GM12878 (cell line): ENCODE results near the gene OR6M1. TPM values are rescaled to one million over a fixed set of nuclear protein-coding genes. Genes with fewer than 3 reads are reported as not detected.

ENCODE experiments used
- ATAC-seq: fragments of 200-7000 bp; cut with Tn5 transposase; 3 replicates; pipeline ENCODE4 v1.9.1; 2020; ENCODE audit warnings: mild to moderate bottlenecking, moderate library complexity
- BruUV-seq: library from RNA; stranded (reverse); fragments of 400-500 nt; replicated peaks from 2 replicates; lab custom pipeline; 2021; lab: Mats Ljungman, UMichigan
- CTCF ChIA-PET: fragments of 300-600 bp; sonication (Branson Sonifier 250); formaldehyde crosslinking; extraction: SDS; loops from one replicate; lab custom pipeline; 2021; ENCODE audit warnings: inconsistent platforms; lab: Yijun Ruan, JAX
- POLR2A ChIA-PET: fragments of 350-600 bp; formaldehyde crosslinking; extraction: SDS; loops from one replicate; lab custom pipeline; 2021; ENCODE audit warnings: inconsistent platforms; lab: Charles Lee
- RAD21 ChIA-PET: fragments of 300-600 bp; sonication (Branson Sonifier 250); formaldehyde crosslinking; loops from one replicate; lab custom pipeline; 2023; ENCODE audit warnings: antibody characterized with exemption; ENCODE audit not compliant: unreplicated experiment; lab: Charles Lee
- SMC1A ChIA-PET: fragments of 300-600 bp; sonication (Branson Sonifier 250); formaldehyde crosslinking; loops from one replicate; lab custom pipeline; 2023; ENCODE audit not compliant: unreplicated experiment, uncharacterized antibody; lab: Charles Lee
- DNase-seq: peaks from one replicate; pipeline ENCODE4 v3.0.0-alpha.2; 2011; ENCODE audit warnings: low read depth, low spot score
- FAIRE-seq: peaks from 3 replicates; lab custom pipeline; 2011; peaks lifted over from hg19 to GRCh38; lab: Jason Lieb, UNC
- H2AFZ ChIP-seq: 2 replicates; pipeline ENCODE4 v1.6.0; 2011; ENCODE audit warnings: low read depth, low read length, control low read depth; ENCODE audit not compliant: control insufficient read depth
- H3K27ac ChIP-seq: 2 replicates; pipeline ENCODE4 v1.5.1; 2011; ENCODE audit warnings: control low read depth; ENCODE audit not compliant: control insufficient read depth, insufficient read depth
- H3K27me3 ChIP-seq, 2 experiments: replicated peaks in 1 of 2; 2 replicates each; pipeline versions ENCODE4 v1.6.0 to v1.6.1; 2011; ENCODE audit warnings: low read length in 1 of 2; ENCODE audit not compliant: control insufficient read depth in 2 of 2, insufficient read depth in 2 of 2
- H3K36me3 ChIP-seq, 2 experiments: 2 replicates each; pipeline ENCODE4 v1.5.1; 2011; ENCODE audit warnings: low read length in 1 of 2; ENCODE audit not compliant: control insufficient read depth in 2 of 2, insufficient read depth in 2 of 2
- H3K4me1 ChIP-seq: 2 replicates; pipeline ENCODE4 v1.6.1; 2011; ENCODE audit warnings: mild to moderate bottlenecking, low read length, moderate library complexity, mixed read lengths; ENCODE audit not compliant: control insufficient read depth, insufficient read depth
- H3K4me2 ChIP-seq: 2 replicates; pipeline ENCODE4 v1.6.0; 2011; ENCODE audit warnings: control low read depth; ENCODE audit not compliant: control insufficient read depth, insufficient read depth
- H3K4me3 ChIP-seq: fragments of 200-600 bp; sonication (generic); 2 replicates; pipeline ENCODE4 v1.5.1; 2016
- H3K79me2 ChIP-seq: 2 replicates; pipeline ENCODE4 v1.6.0; 2011; ENCODE audit warnings: low read length; ENCODE audit not compliant: control insufficient read depth, insufficient read depth
- H3K9ac ChIP-seq: 2 replicates; pipeline ENCODE4 v1.8.0; 2011; ENCODE audit warnings: low read length, control low read depth, mixed read lengths; ENCODE audit not compliant: control insufficient read depth, insufficient read depth
- H3K9me3 ChIP-seq: replicated peaks from 3 replicates; pipeline ENCODE4 v1.5.1; 2011; ENCODE audit warnings: mild to moderate bottlenecking, low read length; ENCODE audit not compliant: control insufficient read depth, insufficient read depth
- H4K20me1 ChIP-seq: 2 replicates; pipeline ENCODE4 v1.6.0; 2011; ENCODE audit not compliant: control insufficient read depth, insufficient read depth
- CBX5 ChIP-seq: sonication (generic); IDR thresholded peaks from 2 replicates; pipeline ENCODE4 v1.6.1; 2016; ENCODE audit warnings: low read depth, moderate library complexity, mild to moderate bottlenecking, inconsistent platforms
- MTA2 ChIP-seq: fragments of 450-650 bp; IDR thresholded peaks from 2 replicates; pipeline ENCODE4 v1.6.1; 2016; ENCODE audit warnings: low read depth, mild to moderate bottlenecking, moderate library complexity
- NFXL1 ChIP-seq: fragments of 450-650 bp; IDR thresholded peaks from 2 replicates; pipeline ENCODE4 v1.6.1; 2017; ENCODE audit warnings: antibody characterized with exemption, mild to moderate bottlenecking, borderline replicate concordance
- RAD51 ChIP-seq: fragments of 450-650 bp; IDR thresholded peaks from 2 replicates; pipeline ENCODE4 v1.6.1; 2016; ENCODE audit warnings: moderate library complexity, mild to moderate bottlenecking, inconsistent platforms
- RB1 ChIP-seq: fragments of 450-650 bp; formaldehyde crosslinking; IDR thresholded peaks from 2 replicates; pipeline ENCODE4 v1.6.1; 2017; ENCODE audit warnings: mild to moderate bottlenecking, borderline replicate concordance
- SMC3 ChIP-seq: IDR thresholded peaks from 2 replicates; pipeline ENCODE4 v1.6.1; 2011; ENCODE audit warnings: low read length, improper control_type of control experiment, borderline replicate concordance
- STAT1 ChIP-seq: fragments of 450-650 bp; conservative IDR thresholded peaks from 2 replicates; pipeline ENCODE4 v1.6.1; 2014; ENCODE audit warnings: antibody characterized with exemption, mild to moderate bottlenecking
- USF2 ChIP-seq: IDR thresholded peaks from 2 replicates; pipeline ENCODE4 v1.6.1; 2011; ENCODE audit warnings: low read depth, low read length, improper control_type of control experiment, borderline replicate concordance
- ZBTB11 ChIP-seq: fragments of 450-650 bp; formaldehyde crosslinking; IDR thresholded peaks from 2 replicates; pipeline ENCODE4 v1.5.0; 2022; ENCODE audit warnings: mild to moderate bottlenecking, missing genetic modification characterization
- WGBS: methylation state at CpG from one replicate; pipeline ENCODE4 v1.1.6; 2016; ENCODE audit warnings: low lambda C conversion rate; ENCODE audit not compliant: insufficient replicate concordance, insufficient coverage; ENCODE audit errors: missing lambda C conversion rate; 5-methylcytosine and 5-hydroxymethylcytosine counted together
- in situ Hi-C: fragments of 300-500 bp; cut with MboI; formaldehyde crosslinking; loops from 9 replicates; pipeline ENCODE4 v1.14.3; 2018; ENCODE audit warnings: mixed read lengths
- intact Hi-C: fragments of 100-400 bp; cut with micrococcal nuclease; formaldehyde crosslinking; loops from one replicate; pipeline ENCODE4 v1.14.2; 2022; ENCODE audit not compliant: unreplicated experiment
- polyA plus RNA-seq, 11 experiments: library from polyadenylated mRNA; depleted of rRNA in 4 of 11; unstranded in 6 of 11; stranded (reverse) in 5 of 11; fragments of >200 nt; fragmentation: Nextera tagmentation in 4 of 11; fragmentation: Illumina TruSeq in 1 of 11; extraction: Ambion mirVana in 4 of 11; extraction: Trizol in 1 of 11; gene quantifications; 1 replicate in 1 of 11; 2 replicates in 10 of 11; pipeline versions ENCODE4 v1.2.1 to v1.2.3, GENCODE V29; 2011 to 2016; ENCODE audit warnings: inconsistent platforms in 2 of 11, missing spikeins in 2 of 11, low read depth in 1 of 11
- total RNA-seq, 4 experiments: library from RNA; depleted of rRNA in 3 of 4; stranded (reverse); fragments of >200 nt in 3 of 4; fragmentation: Illumina TruSeq in 1 of 4; extraction: Trizol in 1 of 4; gene quantifications; 2 replicates each; pipeline versions ENCODE4 v1.2.1 to v1.2.3, GENCODE V29; 2013 to 2021
- TF ChIP-seq, protein P1 (sequence below): fragments of 450-650 bp; IDR thresholded peaks from 2 replicates; pipeline ENCODE4 v1.6.1; 2017; ENCODE audit warnings: antibody characterized with exemption, mild to moderate bottlenecking, moderate library complexity

OR6M1 gene
- total and polyA plus RNA-seq, 10 of the 15 experiments (the other 5 are each of a cell fraction or from before 2014, with no cell fraction given): not detected

DNA sequence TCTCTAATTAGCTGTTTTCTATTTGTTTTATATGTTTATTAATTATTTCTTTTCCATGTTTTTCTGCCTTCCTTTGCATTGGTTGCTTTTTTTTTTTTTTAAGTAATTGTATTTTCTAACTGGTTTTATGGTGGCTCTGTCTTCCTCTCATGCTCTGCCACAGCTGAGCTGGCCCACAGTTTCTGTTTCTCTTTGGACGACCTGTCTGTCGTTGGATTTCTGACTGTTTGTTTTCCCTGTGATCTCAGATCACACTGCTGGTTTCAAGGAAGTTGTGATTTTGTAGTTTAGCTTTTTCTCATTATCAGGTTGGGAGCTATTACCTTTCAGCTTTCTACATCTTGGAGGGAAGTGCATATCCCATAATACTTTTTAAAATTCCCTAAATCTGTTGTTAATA, 15.9 kb upstream of the OR6M1 start:
- Histone ChIP-seq H3K27me3 (0 out of 4 replicates have a peak, but pooled peaks cover 0 to 2% of the 10 kb centered on the region in 2 experiments), H2AFZ (no peak overlapping the region), H3K4me3 (no peak overlapping the region), H3K9me3 (no peaks in the 10 kb centered on the region), H4K20me1 (no peaks in the 10 kb centered on the region), H3K4me2 (no peak overlapping the region), H3K36me3 (no peaks in the 10 kb centered on the region), H3K79me2 (no peaks in the 10 kb centered on the region), H3K4me1 (no peaks in the 10 kb centered on the region), H3K27ac (no peak overlapping the region), H3K9ac (no peak overlapping the region)
- ChIA-PET CTCF (interaction anchor here (1.3 kb wide), 1 partner anchor 180 kb away, joined by 3 read pairs; no protein-coding TSS in a partner anchor), POLR2A (interaction anchor here (0.6 kb wide), 1 partner anchor 383 kb away, joined by 3 read pairs; no protein-coding TSS in a partner anchor), SMC1A (no interaction called here), RAD21 (no interaction called here)
- in situ Hi-C loops: no loop called here
- FAIRE-seq: no peak
- DNase-seq: no peak
- no peak for ATAC-seq
- WGBS: 0% methylated on average over 2 of the region's 2 CpGs
- intact Hi-C loops: no loop called here
- TF ChIP-seq MTA2 (no peak), SMC3 (no peak)
- no TSS peak for BruUV-seq

DNA sequence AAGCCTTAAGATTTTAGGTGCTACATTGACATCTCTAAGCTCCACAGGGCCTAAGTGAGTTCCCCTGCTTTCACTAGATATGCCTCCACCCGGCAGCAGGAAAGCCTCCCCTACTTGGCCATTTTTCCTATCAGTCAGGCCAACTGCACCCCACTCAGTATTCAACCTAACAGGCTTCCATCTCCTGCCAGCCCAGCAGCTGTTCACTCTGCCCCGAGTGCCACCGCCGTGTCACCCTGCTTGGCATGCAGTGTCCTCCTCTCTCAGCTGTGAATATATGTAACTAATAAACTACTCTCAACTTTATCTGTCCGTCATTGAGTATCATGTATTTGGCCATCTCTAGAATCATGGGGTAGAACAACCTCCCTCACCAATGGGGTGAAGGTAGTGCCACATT, 9.0 kb upstream of the OR6M1 start:
- no peaks in the 10 kb centered on the region for H4K20me1 ChIP-seq
- no peak for FAIRE-seq
- no peak overlapping the region for H3K4me2 ChIP-seq
- ChIA-PET POLR2A (no interaction called here), RAD21 (no interaction called here), SMC1A (no interaction called here), CTCF (no interaction called here)
- H3K79me2 ChIP-seq: no peaks in the 10 kb centered on the region
- H3K4me1 ChIP-seq: no peaks in the 10 kb centered on the region
- H3K27me3 ChIP-seq: 0 out of 4 replicates have a peak, but pooled peaks cover 0 to 2% of the 10 kb centered on the region in 2 experiments
- no peak overlapping the region for H3K9ac ChIP-seq
- in situ Hi-C loops: no loop called here
- no peaks in the 10 kb centered on the region for H3K9me3 ChIP-seq
- no peak overlapping the region for H2AFZ ChIP-seq
- no peak for ATAC-seq
- no peaks in the 10 kb centered on the region for H3K36me3 ChIP-seq
- no peak overlapping the region for H3K27ac ChIP-seq
- no peak for DNase-seq
- intact Hi-C loops: no loop called here
- no peak overlapping the region for H3K4me3 ChIP-seq
- 59% methylated on average over 5 of the region's 5 CpGs for WGBS
- BruUV-seq: no TSS peak
- TF ChIP-seq RB1 (no peak), ZBTB11 (no peak), CBX5 (no peak), USF2 (no peak), STAT1 (no peak), NFXL1 (no peak), RAD51 (no peak)
- TF ChIP-seq, protein P1, sequence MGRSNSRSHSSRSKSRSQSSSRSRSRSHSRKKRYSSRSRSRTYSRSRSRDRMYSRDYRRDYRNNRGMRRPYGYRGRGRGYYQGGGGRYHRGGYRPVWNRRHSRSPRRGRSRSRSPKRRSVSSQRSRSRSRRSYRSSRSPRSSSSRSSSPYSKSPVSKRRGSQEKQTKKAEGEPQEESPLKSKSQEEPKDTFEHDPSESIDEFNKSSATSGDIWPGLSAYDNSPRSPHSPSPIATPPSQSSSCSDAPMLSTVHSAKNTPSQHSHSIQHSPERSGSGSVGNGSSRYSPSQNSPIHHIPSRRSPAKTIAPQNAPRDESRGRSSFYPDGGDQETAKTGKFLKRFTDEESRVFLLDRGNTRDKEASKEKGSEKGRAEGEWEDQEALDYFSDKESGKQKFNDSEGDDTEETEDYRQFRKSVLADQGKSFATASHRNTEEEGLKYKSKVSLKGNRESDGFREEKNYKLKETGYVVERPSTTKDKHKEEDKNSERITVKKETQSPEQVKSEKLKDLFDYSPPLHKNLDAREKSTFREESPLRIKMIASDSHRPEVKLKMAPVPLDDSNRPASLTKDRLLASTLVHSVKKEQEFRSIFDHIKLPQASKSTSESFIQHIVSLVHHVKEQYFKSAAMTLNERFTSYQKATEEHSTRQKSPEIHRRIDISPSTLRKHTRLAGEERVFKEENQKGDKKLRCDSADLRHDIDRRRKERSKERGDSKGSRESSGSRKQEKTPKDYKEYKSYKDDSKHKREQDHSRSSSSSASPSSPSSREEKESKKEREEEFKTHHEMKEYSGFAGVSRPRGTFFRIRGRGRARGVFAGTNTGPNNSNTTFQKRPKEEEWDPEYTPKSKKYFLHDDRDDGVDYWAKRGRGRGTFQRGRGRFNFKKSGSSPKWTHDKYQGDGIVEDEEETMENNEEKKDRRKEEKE: no peak
